Measurements from ENCODE around the gene NBEAL1. TPM values are rescaled to one million over a fixed set of nuclear protein-coding genes. Genes with fewer than 3 reads are reported as not detected.

The NBEAL1 gene
- total and polyA plus RNA-seq, 2 experiments from 2014 or later, result 13.3 to 21.8 TPM

- Mint-ChIP-seq H3K4me3 (peak overlapping the region; percentile 92), H3K27me3 (ENCODE audit: insufficient read depth, low read depth, poor library complexity) (peaks cover 10% of the 10 kb centered on the region), H3K27ac (no peak overlapping the region), H3K36me3 (ENCODE audit: low read depth) (peaks cover 9% of the 10 kb centered on the region), H3K9me3 (no peaks in the 10 kb centered on the region; the same call in 2 of the 3 replicates), H3K4me1 (peaks cover 5% of the 10 kb centered on the region)
- H3K27me3 ChIP-seq (ENCODE audit: insufficient read depth), result no peaks in the 10 kb centered on the region
- TF ChIP-seq ZNF331 (CRISPR knock-in tag; IDR thresholded peaks at IDR 0.05; ENCODE audit: low read depth), result no peak
- TF ChIP-seq POLR2AphosphoS5 (IDR thresholded peaks at IDR 0.05; ENCODE audit: low read depth), result no peak
- TF ChIP-seq ZNF462 (CRISPR knock-in tag; IDR thresholded peaks at IDR 0.05), result no peak
- TF ChIP-seq EZH2 (IDR thresholded peaks at IDR 0.05; ENCODE audit: low read depth, unreplicated experiment), result no peak
- TF ChIP-seq NANOG (IDR thresholded peaks at IDR 0.05; ENCODE audit: borderline replicate concordance), result no peak
- no peak for TF ChIP-seq ZNF114 (CRISPR knock-in tag; IDR thresholded peaks at IDR 0.05)
- no peak for TF ChIP-seq REST (IDR thresholded peaks at IDR 0.05; ENCODE audit: unreplicated experiment)
- TF ChIP-seq STAT1 (IDR thresholded peaks at IDR 0.05; ENCODE audit: unreplicated experiment), result no peak
- no peak for TF ChIP-seq CTCF (conservative IDR thresholded peaks at IDR 0.05; ENCODE audit: low read depth in 2 of 2)
- TF ChIP-seq CREB1 (CRISPR knock-in tag; IDR thresholded peaks at IDR 0.05; ENCODE audit: low read depth), result no peak
- no peak for TF ChIP-seq EZH2phosphoT487 (IDR thresholded peaks at IDR 0.05; ENCODE audit: unreplicated experiment)
- TF ChIP-seq JUNB (IDR thresholded peaks at IDR 0.05; ENCODE audit: unreplicated experiment), result no peak
- no peak for TF ChIP-seq ETS1 (IDR thresholded peaks at IDR 0.05)
- DNase-seq (ENCODE audit: low spot score) (no peak), ATAC-seq (no peak)
- H3K4me2 ChIP-seq, result peak overlapping the region; percentile 93
- H3K79me2 ChIP-seq (replicated peaks; ENCODE audit: insufficient read depth), result peaks cover 27% of the 10 kb centered on the region
- H3F3A ChIP-seq (replicated peaks; ENCODE audit: low read depth), result 0 out of 2 replicates have a peak, but pooled peaks cover under 1% of the 10 kb centered on the region
- H3K36me3 ChIP-seq (ENCODE audit: insufficient read depth), result no peaks in the 10 kb centered on the region
- no peak overlapping the region for H3K27ac ChIP-seq (ENCODE audit: low read depth)
- peak overlapping the region; percentile 85 for H3K4me3 ChIP-seq
- no peak overlapping the region; the same call in 1 of the 2 replicates for H2AFZ ChIP-seq
- no peaks in the 10 kb centered on the region for H4K20me1 ChIP-seq (replicated peaks; ENCODE audit: insufficient read depth)
- H3K9me2 ChIP-seq (ENCODE audit: insufficient read depth), result peaks cover 3% of the 10 kb centered on the region; the same call in 1 of the 2 replicates
- H3K4me1 ChIP-seq (ENCODE audit: insufficient read depth), result no peaks in the 10 kb centered on the region; the same call in 1 of the 2 replicates
Observed at GRCh38 chr2:203237346-203238238, 222.9 kb downstream of the NBEAL1 start.

Measured in GM23338 (cell line).